Hepatocyte (in vitro differentiated cells): ENCODE data around the gene DMRT1. TPM values are rescaled to one million over a fixed set of nuclear protein-coding genes. Genes with fewer than 3 reads are reported as not detected.

Source experiments
- DNase-seq: peaks from one replicate; pipeline ENCODE4 v3.0.0-alpha.2; 2016; ENCODE audit warnings: low spot score
- H2AFZ ChIP-seq: fragments of 200-600 bp; sonication (generic); 2 replicates; pipeline ENCODE4 v1.6.0; 2016; ENCODE audit warnings: antibody characterized with exemption, mild to moderate bottlenecking
- H3K27ac ChIP-seq: fragments of 200-600 bp; sonication (generic); 2 replicates; pipeline ENCODE4 v1.5.1; 2016; ENCODE audit warnings: mild to moderate bottlenecking
- H3K27me3 ChIP-seq: fragments of 200-600 bp; sonication (generic); 2 replicates; pipeline ENCODE4 v1.6.1; 2016
- H3K36me3 ChIP-seq: fragments of 200-600 bp; sonication (generic); replicated peaks from 2 replicates; pipeline ENCODE4 v1.5.1; 2016; ENCODE audit warnings: low read depth; ENCODE audit not compliant: insufficient read depth
- H3K4me1 ChIP-seq: fragments of 200-600 bp; sonication (generic); 2 replicates; pipeline ENCODE4 v1.5.1; 2016; ENCODE audit warnings: mild to moderate bottlenecking, moderate library complexity; ENCODE audit not compliant: insufficient read depth
- H3K4me2 ChIP-seq: fragments of 200-600 bp; sonication (generic); 2 replicates; pipeline ENCODE4 v1.6.0; 2016
- H3K4me3 ChIP-seq: fragments of 200-600 bp; sonication (generic); 2 replicates; pipeline ENCODE4 v1.5.1; 2016; ENCODE audit warnings: mild to moderate bottlenecking
- H3K79me2 ChIP-seq: fragments of 200-600 bp; sonication (generic); 2 replicates; pipeline ENCODE4 v1.6.0; 2017; ENCODE audit warnings: mild to moderate bottlenecking
- H3K9me2 ChIP-seq: fragments of 200-600 bp; sonication (generic); replicated peaks from 2 replicates; pipeline ENCODE4 v1.6.0; 2017; ENCODE audit warnings: mild to moderate bottlenecking; ENCODE audit not compliant: insufficient read depth
- H3K9me3 ChIP-seq: fragments of 200-600 bp; sonication (generic); 2 replicates; pipeline ENCODE4 v1.5.1; 2016; ENCODE audit warnings: low read depth, mild to moderate bottlenecking
- H4K20me1 ChIP-seq: fragments of 200-600 bp; sonication (generic); 2 replicates; pipeline ENCODE4 v1.6.0; 2016; ENCODE audit warnings: mild to moderate bottlenecking; ENCODE audit not compliant: insufficient read depth, poor library complexity, severe bottlenecking
- CTCF ChIP-seq: fragments of 200-600 bp; sonication (generic); IDR thresholded peaks from 2 replicates; pipeline ENCODE4 v1.5.1; 2016; ENCODE audit warnings: antibody characterized with exemption, mild to moderate bottlenecking; ENCODE audit not compliant: poor library complexity
- EZH2 ChIP-seq: fragments of 200-600 bp; sonication (generic); IDR thresholded peaks from 2 replicates; pipeline ENCODE4 v1.6.1; 2016; ENCODE audit warnings: antibody characterized with exemption, mild to moderate bottlenecking, borderline replicate concordance
- EZH2phosphoT487 ChIP-seq: fragments of 200-600 bp; sonication (generic); IDR thresholded peaks from one replicate; pipeline ENCODE4 v1.6.1; 2018; ENCODE audit warnings: antibody characterized with exemption, mild to moderate bottlenecking, low read depth, moderate library complexity; ENCODE audit not compliant: unreplicated experiment, severe bottlenecking
- WGBS: methylation state at CpG from one replicate; pipeline ENCODE4 v1.1.6; 2016; ENCODE audit warnings: low lambda C conversion rate; ENCODE audit errors: missing lambda C conversion rate; 5-methylcytosine and 5-hydroxymethylcytosine counted together
- polyA plus RNA-seq: library from polyadenylated mRNA; unstranded; fragments of >200 nt; fragmentation: Nextera tagmentation; extraction: Ambion mirVana; gene quantifications from 2 replicates; pipeline ENCODE4 v1.2.1, GENCODE V29; 2016
- total RNA-seq: library from RNA; depleted of rRNA; stranded (reverse); fragments of >200 nt; gene quantifications from 2 replicates; pipeline ENCODE4 v1.2.3, GENCODE V29; 2014

DMRT1 gene
- total and polyA plus RNA-seq, 2 experiments from 2014 or later = not detected

- Histone ChIP-seq H3K9me2 (no peaks in the 10 kb centered on the region), H3K79me2 (no peaks in the 10 kb centered on the region), H3K27me3 (peaks cover 3% of the 10 kb centered on the region), H3K4me2 (no peak overlapping the region), H3K4me1 (no peaks in the 10 kb centered on the region), H2AFZ (no peak overlapping the region), H3K27ac (no peak overlapping the region), H3K9me3 (no peaks in the 10 kb centered on the region), H3K36me3 (no peaks in the 10 kb centered on the region), H4K20me1 (no peaks in the 10 kb centered on the region), H3K4me3 (no peak overlapping the region)
- DNase-seq = no peak
- no peak for TF ChIP-seq EZH2
- TF ChIP-seq EZH2phosphoT487 = no peak
- no peak for TF ChIP-seq CTCF
- WGBS = 86% methylated on average over 3 of the region's 3 CpGs
These were observed 76.2 kb downstream of the DMRT1 start for GRCh38 chr9:917730-918129.

DNA sequence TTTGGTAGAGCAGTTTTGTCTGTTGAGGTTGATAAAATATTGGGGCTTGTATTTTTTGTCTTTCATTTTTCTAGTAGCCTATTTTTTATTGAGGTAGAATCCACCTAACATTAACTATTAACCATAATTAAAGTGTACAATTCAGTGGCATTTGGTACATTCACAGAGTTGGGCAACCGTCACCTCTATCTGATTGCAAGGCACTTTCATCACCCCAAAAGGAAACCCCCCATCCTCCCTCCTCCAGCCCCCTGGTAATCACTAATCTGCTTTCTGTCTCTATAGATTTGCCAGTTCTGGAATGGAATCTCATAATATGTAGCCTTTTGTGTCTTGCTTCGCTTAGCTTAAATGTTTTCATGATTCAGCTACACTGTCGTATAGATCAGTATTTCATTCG lies 79.4 kb downstream of the DMRT1 start:
- H3K4me2 ChIP-seq = no peak overlapping the region
- H3K4me1 ChIP-seq = no peaks in the 10 kb centered on the region
- H3K27me3 ChIP-seq = peaks cover 3% of the 10 kb centered on the region
- no peaks in the 10 kb centered on the region for H4K20me1 ChIP-seq
- no peaks in the 10 kb centered on the region for H3K9me2 ChIP-seq
- no peak overlapping the region for H3K27ac ChIP-seq
- no peak for TF ChIP-seq EZH2phosphoT487
- TF ChIP-seq CTCF = no peak
- no peak for TF ChIP-seq EZH2
- no peak for DNase-seq
- H3K79me2 ChIP-seq = no peaks in the 10 kb centered on the region
- no peaks in the 10 kb centered on the region for H3K36me3 ChIP-seq
- no peak overlapping the region for H3K4me3 ChIP-seq
- no peak overlapping the region for H2AFZ ChIP-seq
- no peaks in the 10 kb centered on the region for H3K9me3 ChIP-seq
- WGBS = 78% methylated on average over 4 of the region's 4 CpGs

DNA sequence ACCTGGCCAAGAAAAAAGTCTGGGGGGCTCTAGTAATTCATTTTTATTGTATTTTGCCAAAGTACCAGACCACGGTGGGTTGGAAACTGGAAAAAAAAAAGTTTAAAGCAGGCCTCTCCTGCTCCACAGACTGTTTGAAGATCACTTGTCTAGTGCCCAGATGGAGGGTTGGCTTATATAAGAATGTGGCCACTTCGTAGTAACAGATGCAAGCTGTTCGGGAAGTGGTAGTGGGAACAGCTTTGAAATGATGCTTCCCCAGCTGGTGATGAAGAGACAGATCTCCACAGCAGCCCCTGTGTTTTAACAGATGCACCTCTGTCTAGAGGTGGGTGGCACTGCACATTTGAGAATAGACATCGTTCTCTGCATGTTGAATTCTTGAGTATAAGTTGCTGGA lies 80.7 kb downstream of the DMRT1 start:
- Histone ChIP-seq H2AFZ (no peak overlapping the region), H4K20me1 (no peaks in the 10 kb centered on the region), H3K4me1 (no peaks in the 10 kb centered on the region), H3K9me3 (no peaks in the 10 kb centered on the region), H3K9me2 (no peaks in the 10 kb centered on the region), H3K4me2 (no peak overlapping the region), H3K4me3 (no peak overlapping the region), H3K36me3 (no peaks in the 10 kb centered on the region), H3K27ac (no peak overlapping the region), H3K79me2 (no peaks in the 10 kb centered on the region), H3K27me3 (peaks cover 3% of the 10 kb centered on the region)
- 91% methylated on average over 4 of the region's 4 CpGs for WGBS
- no peak for DNase-seq
- TF ChIP-seq EZH2 (no peak), EZH2phosphoT487 (no peak), CTCF (no peak)

DNA sequence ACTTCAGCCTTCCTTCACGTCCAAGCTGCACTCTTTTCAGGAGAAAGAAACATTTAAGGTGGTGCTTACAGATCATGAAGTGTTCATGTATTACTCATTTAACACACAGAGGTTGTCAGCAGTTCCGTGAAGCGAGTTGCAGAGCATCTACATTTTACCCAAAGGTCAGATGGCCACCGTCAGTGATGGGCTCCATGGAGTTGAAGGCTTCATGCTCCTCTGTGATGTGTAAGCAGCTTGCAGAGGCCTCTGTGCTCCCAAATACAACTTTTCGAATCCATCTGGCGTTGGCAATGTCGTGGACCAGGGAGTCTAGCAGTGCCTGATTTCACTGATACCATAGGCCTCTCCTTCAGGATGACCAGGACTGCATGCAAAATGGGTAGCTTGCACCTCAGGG lies 81.2 kb downstream of the DMRT1 start:
- Histone ChIP-seq H3K4me1 (no peaks in the 10 kb centered on the region), H3K27ac (no peak overlapping the region), H3K79me2 (no peaks in the 10 kb centered on the region), H3K36me3 (no peaks in the 10 kb centered on the region), H3K4me2 (no peak overlapping the region), H3K27me3 (peaks cover 3% of the 10 kb centered on the region), H2AFZ (no peak overlapping the region), H3K9me3 (no peaks in the 10 kb centered on the region), H3K4me3 (no peak overlapping the region), H3K9me2 (no peaks in the 10 kb centered on the region), H4K20me1 (no peaks in the 10 kb centered on the region)
- no peak for DNase-seq
- 84% methylated on average over 7 of the region's 7 CpGs for WGBS
- TF ChIP-seq CTCF (no peak), EZH2 (no peak), EZH2phosphoT487 (no peak)
